ENCODE measurements around the gene NFKB1. TPM values are rescaled to one million over a fixed set of nuclear protein-coding genes. Genes with fewer than 3 reads are reported as not detected.

Gene NFKB1
- total RNA-seq, 3 donors from 2014 or later (not counting 1 experiment from before 2014, with no cell fraction given), result 144 to 235 (median 163) TPM

- ATAC-seq (no peak), DNase-seq (no peak)
- no peak for TF ChIP-seq CTCF (IDR thresholded peaks at IDR 0.05)
- H3K4me1 Mint-ChIP-seq, result no peaks in the 10 kb centered on the region
- Histone ChIP-seq H3K4me3 (ENCODE audit: low read length) (no peak overlapping the region), H3K27ac (ENCODE audit: low read length) (no peak overlapping the region), H3K27me3 (ENCODE audit: control insufficient read depth, insufficient read depth, low read length) (no peaks in the 10 kb centered on the region), H3K9me3 (ENCODE audit: control insufficient read depth, insufficient read depth, low read length) (no peaks in the 10 kb centered on the region), H3K36me3 (ENCODE audit: control insufficient read depth, insufficient read depth, low read length) (no peaks in the 10 kb centered on the region), H3K4me1 (ENCODE audit: control insufficient read depth, insufficient read depth, low read length) (no peaks in the 10 kb centered on the region)
- H3K4me3 Mint-ChIP-seq, result no peak overlapping the region
- no peaks in the 10 kb centered on the region for H3K36me3 Mint-ChIP-seq
- no CpG with 5 or more reads among the region's 1 CpG for WGBS (ENCODE audit: insufficient coverage)
- H3K9me3 Mint-ChIP-seq, result no peaks in the 10 kb centered on the region
- peaks cover 0 to 23% of the 10 kb centered on the region in 2 donors for H3K27me3 Mint-ChIP-seq (ENCODE audit: low read depth in 2 of 2)
- intact Hi-C loops (cut with micrococcal nuclease), result no loop called here
- no peak overlapping the region for H3K27ac Mint-ChIP-seq
Observed at GRCh38 chr4:102454268-102454667, 46.9 kb upstream of the NFKB1 start.

DNA sequence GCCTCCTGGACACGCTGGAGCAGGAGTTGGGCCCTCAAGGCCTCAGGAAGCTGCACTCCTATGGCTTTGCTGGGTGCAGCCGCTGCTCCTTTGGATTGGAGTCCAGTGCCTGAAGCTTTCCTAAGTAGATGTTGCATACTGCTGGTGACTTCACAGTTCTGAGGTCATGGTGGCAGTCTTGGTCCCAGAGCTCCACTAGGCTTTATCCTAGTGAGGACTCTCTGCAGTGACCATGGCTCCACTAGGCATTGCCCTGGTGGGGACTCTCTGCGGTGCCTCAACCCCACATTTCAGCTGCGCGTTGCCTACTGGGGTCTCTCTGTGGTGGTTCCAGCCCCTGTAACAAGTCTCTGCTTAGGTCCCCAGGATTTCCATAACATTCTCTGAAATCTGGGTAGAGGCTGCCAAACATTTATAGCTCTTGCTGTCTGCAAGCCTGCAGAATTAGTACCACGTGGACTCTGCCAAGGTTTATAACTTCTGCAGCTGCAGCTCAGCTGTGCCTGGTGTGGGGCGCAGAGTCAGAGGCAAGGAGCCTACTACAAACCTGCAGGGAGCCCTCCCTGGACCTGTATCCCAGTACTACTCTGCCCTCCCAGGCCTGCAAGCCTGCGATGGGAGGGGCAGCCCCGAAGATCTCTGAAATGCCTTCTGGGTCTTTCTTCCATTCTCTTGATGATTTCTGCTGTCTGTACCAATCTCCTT lies 46.0 kb upstream of the NFKB1 start:
- Histone ChIP-seq H3K27me3 (ENCODE audit: control insufficient read depth, insufficient read depth, low read length) (no peaks in the 10 kb centered on the region), H3K4me3 (ENCODE audit: low read length) (no peak overlapping the region), H3K4me1 (ENCODE audit: control insufficient read depth, insufficient read depth, low read length) (no peaks in the 10 kb centered on the region), H3K9me3 (ENCODE audit: control insufficient read depth, insufficient read depth, low read length) (no peaks in the 10 kb centered on the region), H3K27ac (ENCODE audit: low read length) (no peak overlapping the region), H3K36me3 (ENCODE audit: control insufficient read depth, insufficient read depth, low read length) (no peaks in the 10 kb centered on the region)
- 94% methylated on average over 9 of the region's 9 CpGs for WGBS (ENCODE audit: insufficient coverage)
- Mint-ChIP-seq H3K4me3 (no peak overlapping the region), H3K27ac (no peak overlapping the region), H3K9me3 (no peaks in the 10 kb centered on the region), H3K4me1 (no peaks in the 10 kb centered on the region), H3K27me3 (ENCODE audit: low read depth in 2 of 2) (peaks cover 0 to 23% of the 10 kb centered on the region in 2 donors), H3K36me3 (no peaks in the 10 kb centered on the region)
- intact Hi-C loops (cut with micrococcal nuclease), result no loop called here
- DNase-seq, result no peak
- ATAC-seq, result no peak
- TF ChIP-seq CTCF (IDR thresholded peaks at IDR 0.05), result no peak

- no peak for DNase-seq
- no peaks in the 10 kb centered on the region for H3K36me3 ChIP-seq (ENCODE audit: control insufficient read depth, insufficient read depth, low read length)
- intact Hi-C loops (cut with micrococcal nuclease), result no loop called here
- Mint-ChIP-seq H3K27me3 (ENCODE audit: low read depth in 2 of 2) (peaks cover 0 to 23% of the 10 kb centered on the region in 2 donors), H3K36me3 (no peaks in the 10 kb centered on the region), H3K4me1 (no peaks in the 10 kb centered on the region), H3K27ac (no peak overlapping the region), H3K4me3 (no peak overlapping the region), H3K9me3 (no peaks in the 10 kb centered on the region)
- WGBS (ENCODE audit: insufficient coverage), result 100% methylated on average over 3 of the region's 3 CpGs
- TF ChIP-seq CTCF (IDR thresholded peaks at IDR 0.05), result no peak
- H3K4me3 ChIP-seq (ENCODE audit: low read length), result no peak overlapping the region
- no peaks in the 10 kb centered on the region for H3K4me1 ChIP-seq (ENCODE audit: control insufficient read depth, insufficient read depth, low read length)
- no peaks in the 10 kb centered on the region for H3K27me3 ChIP-seq (ENCODE audit: control insufficient read depth, insufficient read depth, low read length)
- no peaks in the 10 kb centered on the region for H3K9me3 ChIP-seq (ENCODE audit: control insufficient read depth, insufficient read depth, low read length)
- no peak for ATAC-seq
- H3K27ac ChIP-seq (ENCODE audit: low read length), result no peak overlapping the region
Observed at GRCh38 chr4:102455750-102456149, 45.4 kb upstream of the NFKB1 start.

DNA sequence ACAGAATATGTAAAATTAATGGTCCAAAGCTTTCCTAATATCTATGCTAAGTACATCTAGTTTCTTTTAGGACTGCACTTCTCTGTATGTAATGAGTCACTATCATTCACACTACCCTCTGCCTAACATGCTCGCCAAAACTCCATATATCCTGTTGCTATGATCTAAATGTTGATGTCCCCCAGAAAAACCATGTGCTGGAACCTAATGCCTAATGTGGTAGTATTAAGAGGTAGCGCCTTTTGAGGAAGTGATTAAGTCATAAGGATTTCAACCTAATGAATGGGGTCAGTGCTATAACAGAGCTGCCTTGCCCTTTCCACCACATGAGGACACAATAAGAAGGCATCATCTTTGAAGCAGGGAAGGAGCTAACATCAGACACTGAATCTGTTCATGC lies 34.9 kb upstream of the NFKB1 start:
- Histone ChIP-seq H3K9me3 (ENCODE audit: control insufficient read depth, insufficient read depth, low read length) (no peaks in the 10 kb centered on the region), H3K36me3 (ENCODE audit: control insufficient read depth, insufficient read depth, low read length) (no peaks in the 10 kb centered on the region), H3K4me3 (ENCODE audit: low read length) (no peak overlapping the region), H3K27ac (ENCODE audit: low read length) (no peak overlapping the region), H3K27me3 (ENCODE audit: control insufficient read depth, insufficient read depth, low read length) (no peaks in the 10 kb centered on the region), H3K4me1 (ENCODE audit: control insufficient read depth, insufficient read depth, low read length) (no peaks in the 10 kb centered on the region)
- DNase-seq (no peak), ATAC-seq (no peak)
- no peak overlapping the region for H3K4me3 Mint-ChIP-seq
- no peak for TF ChIP-seq CTCF (IDR thresholded peaks at IDR 0.05)
- H3K27me3 Mint-ChIP-seq (ENCODE audit: low read depth in 2 of 2), result no peaks in the 10 kb centered on the region
- WGBS (ENCODE audit: insufficient coverage), result 92% methylated on average over 1 of the region's 2 CpGs
- no peaks in the 10 kb centered on the region for H3K9me3 Mint-ChIP-seq
- intact Hi-C loops (cut with micrococcal nuclease), result no loop called here
- no peak overlapping the region for H3K27ac Mint-ChIP-seq
- H3K36me3 Mint-ChIP-seq, result no peaks in the 10 kb centered on the region
- peaks cover 0 to 7% of the 10 kb centered on the region in 2 donors for H3K4me1 Mint-ChIP-seq

Measured in natural killer cell (primary cell).